ENCODE data around the gene RARS2. TPM values are rescaled to one million over a fixed set of nuclear protein-coding genes. Genes with fewer than 3 reads are reported as not detected.
A peak's percentile ranks its signal among the peaks of the same experiment; 100 is the strongest.
"Not testable (repeated sequence)": the region's sequence is repeated elsewhere in the genome, so short reads cannot be mapped to it uniquely, and the experiment has no call there.

The RARS2 gene
- total RNA-seq, 1 experiment from 2014 or later: 32.5 TPM

DNA sequence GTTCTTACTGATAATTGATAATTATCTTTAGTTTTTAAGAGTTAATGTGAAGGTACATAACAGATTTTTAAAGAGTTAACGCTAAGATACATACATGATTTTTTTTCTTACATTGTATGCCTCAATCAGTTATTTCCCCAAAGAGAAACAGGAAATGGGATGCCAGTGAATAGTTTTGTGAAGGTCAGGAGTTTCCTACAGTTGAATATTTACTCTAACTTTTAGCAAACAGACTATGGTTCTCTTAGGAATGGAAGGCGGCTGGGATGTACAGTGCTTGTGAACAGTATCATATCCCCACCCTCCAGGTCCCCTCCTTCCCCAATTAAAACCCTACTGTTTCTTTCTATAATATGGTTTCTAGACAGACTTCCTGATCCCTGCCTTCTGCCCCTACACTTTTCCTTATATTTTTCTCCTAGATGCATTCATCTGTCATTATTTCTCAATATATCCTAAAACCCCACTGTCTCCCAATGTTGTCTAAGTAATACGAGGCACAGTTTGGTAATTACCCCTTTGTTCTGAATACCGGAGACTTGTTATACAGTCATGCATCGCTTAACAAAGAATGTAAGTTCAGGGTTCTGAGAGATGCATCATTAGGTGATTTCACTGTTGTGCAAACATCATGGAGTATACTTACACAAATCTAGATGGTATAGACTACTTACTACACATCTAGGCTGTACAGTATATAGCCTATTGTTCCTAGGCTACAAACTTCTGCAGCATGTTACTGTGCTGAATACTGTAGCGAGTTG lies 87.8 kb downstream of the RARS2 start:
- no peak for DNase-seq (ENCODE audit: low read depth)

GRCh38 chr6:87498048-87498447 lies 91.7 kb downstream of the RARS2 start:
- DNase-seq (ENCODE audit: low read depth): no peak

GRCh38 chr6:87494761-87495422 lies 94.9 kb downstream of the RARS2 start:
- no peak for DNase-seq (ENCODE audit: low read depth)

GRCh38 chr6:87489326-87489725 lies 100.5 kb downstream of the RARS2 start:
- DNase-seq (ENCODE audit: low read depth): not testable (repeated sequence)

GRCh38 chr6:87487555-87487954 lies 102.2 kb downstream of the RARS2 start:
- no peak for DNase-seq (ENCODE audit: low read depth)

GRCh38 chr6:87484491-87484890 lies 105.3 kb downstream of the RARS2 start:
- DNase-seq (ENCODE audit: low read depth): no peak

DNA sequence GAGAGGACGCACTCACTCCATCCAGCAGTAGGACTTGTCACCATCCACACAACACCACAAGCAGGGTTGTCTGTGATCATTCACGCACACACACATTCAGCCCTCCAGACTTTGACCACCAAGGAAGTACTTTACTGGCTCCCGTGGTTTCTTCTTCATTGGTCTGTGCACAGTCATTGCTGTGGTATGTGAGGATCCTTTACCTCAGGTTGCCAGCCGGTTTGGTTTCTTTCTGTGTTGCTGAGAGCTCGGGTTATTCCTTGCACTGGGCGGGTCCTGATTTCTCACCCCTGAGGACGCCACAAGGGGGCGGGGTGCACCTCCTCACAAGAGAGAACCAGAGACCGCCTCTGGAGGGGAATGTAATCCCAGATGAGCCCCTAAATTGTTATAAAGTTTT lies 105.9 kb downstream of the RARS2 start:
- peak; percentile 74 for DNase-seq (ENCODE audit: low read depth)

- no peak for DNase-seq (ENCODE audit: low read depth)
Observed at GRCh38 chr6:87482366-87482765, 107.4 kb downstream of the RARS2 start.

DNA sequence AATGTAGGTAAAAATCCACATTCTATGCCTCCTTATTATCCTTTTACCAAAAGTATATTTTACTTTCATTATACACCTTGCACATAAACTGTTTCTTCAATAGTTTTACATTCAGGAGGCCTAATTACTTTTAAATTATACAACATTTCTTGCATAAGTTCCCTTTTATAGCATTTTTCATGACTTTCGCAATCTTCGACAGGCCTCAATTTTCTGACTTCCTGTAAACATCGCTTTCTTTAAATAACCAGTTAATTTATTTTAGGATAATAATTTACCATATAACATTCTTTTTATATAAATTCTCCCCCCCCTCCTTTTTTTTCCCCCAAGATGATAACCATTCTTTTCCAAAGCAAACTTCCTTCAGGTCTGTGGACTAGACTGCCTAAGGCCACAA lies 107.9 kb downstream of the RARS2 start:
- DNase-seq (ENCODE audit: low read depth): no peak

GRCh38 chr6:87473419-87473903 lies 116.3 kb downstream of the RARS2 start:
- peak; percentile 48 for DNase-seq (ENCODE audit: low read depth)

GRCh38 chr6:87472525-87473418 lies 117.0 kb downstream of the RARS2 start, which contains the start of gene SLC35A1:
Gene SLC35A1 (plus strand): TSS chr6:87472974. CDS start chr6:87473004, 30 bp downstream.
- peak; percentile 77 for DNase-seq (ENCODE audit: low read depth)

DNA sequence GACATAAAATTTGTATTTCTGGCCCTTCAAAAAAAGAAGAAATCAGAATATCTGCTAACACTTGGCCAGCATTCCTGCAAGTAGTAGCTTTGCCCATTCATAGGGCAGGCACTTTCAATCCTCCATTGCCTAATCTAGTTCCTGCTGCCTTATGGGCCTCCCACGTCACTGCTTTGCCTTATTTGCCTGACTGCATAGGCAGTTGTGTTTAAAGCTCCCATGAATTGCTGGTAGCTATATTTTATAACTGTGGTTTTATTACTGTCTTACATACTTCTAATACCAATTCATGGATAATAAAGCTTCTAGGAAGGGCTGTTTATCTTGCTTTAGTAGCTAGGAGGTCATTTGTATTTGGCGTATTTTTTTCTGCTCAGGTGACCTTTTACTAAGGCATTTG lies 124.7 kb downstream of the RARS2 start:
- no peak for DNase-seq (ENCODE audit: low read depth)

Other genes with a start within 250 kb of the RARS2 start
- 0.46 TPM in 1 of 2 replicates, not detected in the other for gene C6orf163, start 245.2 kb downstream of the RARS2 start, total RNA-seq (2014; rRNA removed)
- gene CFAP206, start 182.0 kb downstream of the RARS2 start, total RNA-seq (2014; rRNA removed): 0.23 and 0.32 TPM in 2 replicates
- 12.3 and 13.3 TPM in 2 replicates for gene SLC35A1, start 117.0 kb downstream of the RARS2 start, total RNA-seq (2014; rRNA removed)
- gene ORC3, start 148 bp upstream of the RARS2 start, total RNA-seq (2014; rRNA removed): 37.6 and 40.1 TPM in 2 replicates
- 15.3 and 19.1 TPM in 2 replicates for gene AKIRIN2, start 112.2 kb upstream of the RARS2 start, total RNA-seq (2014; rRNA removed)

Measured in LHCN-M2 (cell line).